Stimulated activated CD4-positive, alpha-beta T cell treated with anti-CD3 and anti-CD28 coated beads, Interleukin-12 subunit alpha, Interleukin-12 subunit beta, amount 100 ng/mL, for 24 hours (primary cell): ENCODE data around the gene METTL27.
A peak's percentile ranks its signal among the peaks of the same experiment; 100 is the strongest.
"Not testable (repeated sequence)": the region's sequence is repeated elsewhere in the genome, so short reads cannot be mapped to it uniquely, and the experiment has no call there.

Source experiments
- DNase-seq, 2 experiments: peaks; one replicate each; pipeline ENCODE4 v3.0.0-alpha.2; 2020; ENCODE audit warnings: low read depth in 2 of 2

Gene METTL27, protein sequence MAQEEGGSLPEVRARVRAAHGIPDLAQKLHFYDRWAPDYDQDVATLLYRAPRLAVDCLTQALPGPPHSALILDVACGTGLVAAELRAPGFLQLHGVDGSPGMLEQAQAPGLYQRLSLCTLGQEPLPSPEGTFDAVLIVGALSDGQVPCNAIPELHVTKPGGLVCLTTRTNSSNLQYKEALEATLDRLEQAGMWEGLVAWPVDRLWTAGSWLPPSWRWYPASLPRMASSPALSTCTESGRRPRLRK

DNA sequence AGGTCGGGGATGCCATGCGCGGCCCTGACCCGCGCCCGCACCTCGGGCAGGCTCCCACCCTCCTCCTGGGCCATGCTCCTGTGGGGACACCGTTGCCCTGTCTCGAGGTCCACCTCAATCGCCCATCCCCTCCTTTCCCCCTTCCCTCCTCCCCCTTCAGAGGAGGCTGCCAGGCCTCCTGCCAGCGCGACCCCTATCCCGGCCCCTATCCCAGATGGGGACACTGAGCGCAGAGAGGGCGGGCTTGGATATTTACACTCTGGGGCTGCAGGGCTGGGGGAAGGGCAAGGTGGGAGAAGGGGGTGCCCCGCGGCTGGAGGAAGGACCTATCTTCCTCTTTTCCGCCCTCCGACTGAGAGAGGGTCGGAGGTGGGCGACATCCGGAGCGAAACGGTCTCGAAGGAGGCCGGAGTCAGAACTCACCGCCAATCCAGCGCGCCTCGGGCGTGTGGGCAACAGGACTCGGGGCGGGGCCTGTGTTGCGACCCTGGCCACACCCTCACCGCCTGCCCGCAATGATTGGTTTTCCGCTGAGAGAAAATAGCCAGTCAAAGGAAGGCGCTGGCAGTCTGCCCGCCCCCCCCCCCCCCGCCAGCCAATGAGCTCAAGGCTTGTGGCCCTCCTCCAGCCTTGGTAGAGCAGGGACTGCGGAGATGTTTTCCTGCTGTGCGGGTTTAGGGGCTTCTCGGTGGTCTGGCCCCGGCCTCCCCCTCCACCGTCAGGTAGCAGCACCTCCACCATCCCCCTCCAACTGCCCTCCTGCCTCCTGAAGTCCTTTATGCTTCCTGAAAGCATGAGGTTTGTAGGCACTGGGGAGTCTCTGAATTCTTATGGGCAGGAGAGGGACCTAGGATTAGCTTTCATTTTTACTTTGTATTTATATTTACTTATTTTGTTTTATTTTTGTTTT is at the start of gene METTL27:
Gene METTL27 (minus strand): TSS at position 450 of the 910 bp plus-strand sequence. CDS start 376 bp downstream, at position 74.
- peak; percentile 76 to 86 for DNase-seq

DNA sequence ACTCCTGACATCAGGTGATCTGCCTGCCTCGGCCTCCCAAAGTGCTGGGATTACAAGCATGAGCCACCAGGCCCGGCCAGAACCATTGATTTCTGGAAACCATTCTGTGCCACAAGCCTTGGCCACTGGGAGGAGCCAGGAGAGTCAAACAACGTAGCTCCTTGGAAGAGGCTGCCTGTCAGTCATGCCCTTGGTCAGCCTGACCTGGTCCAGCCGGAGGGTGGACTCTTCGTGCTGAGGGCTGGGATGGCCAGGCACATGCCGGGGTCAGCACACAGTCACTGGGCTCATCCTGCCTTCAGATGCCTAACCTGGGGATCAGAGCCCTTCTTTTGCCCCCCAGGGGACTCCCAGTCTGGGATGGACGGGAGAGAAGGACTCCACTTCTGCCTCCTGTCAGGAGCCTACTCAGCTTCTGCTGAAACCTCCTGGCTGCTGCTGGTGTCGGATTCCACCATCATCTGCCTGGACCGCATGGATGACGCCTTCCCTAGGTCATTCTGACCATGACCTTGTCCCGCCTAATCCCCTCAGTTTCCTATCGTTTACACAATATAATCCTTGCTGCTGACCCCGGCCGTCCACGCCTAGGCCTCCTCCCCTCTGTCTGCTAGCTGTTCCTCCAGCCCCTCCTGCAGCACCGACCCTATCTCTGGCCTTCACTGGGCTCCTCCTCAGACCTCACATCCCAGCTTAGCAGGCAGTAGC is 49.0 kb upstream of the METTL27 start:
- no peak for DNase-seq

DNA sequence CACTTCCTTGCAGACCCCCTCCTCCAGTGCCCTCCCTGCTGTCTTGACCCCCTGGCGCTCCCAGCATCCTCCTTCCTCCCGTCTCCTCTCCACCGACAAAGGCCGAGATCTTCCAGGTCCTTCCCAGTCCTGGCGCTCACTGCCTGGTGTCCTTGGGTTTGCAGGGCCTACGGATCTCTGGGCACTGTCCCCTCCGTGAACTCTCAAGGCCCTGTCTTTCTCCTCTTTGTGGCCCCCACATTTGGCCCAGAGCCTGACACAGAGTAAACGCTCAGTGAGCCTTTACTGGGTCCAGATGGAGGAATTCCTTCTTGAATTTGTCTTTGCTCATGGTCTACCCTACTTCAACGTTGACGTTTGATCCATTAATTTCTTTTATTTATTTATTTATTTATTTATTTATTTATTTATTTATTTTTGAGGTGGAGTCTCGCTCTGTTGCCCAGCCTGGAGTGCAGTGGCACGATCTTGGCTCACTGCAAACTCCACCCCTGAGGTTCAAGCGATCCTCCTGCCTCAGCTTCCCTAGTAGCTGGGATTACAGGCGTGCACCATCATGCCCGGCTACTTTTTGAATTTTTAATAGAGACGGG is 48.3 kb upstream of the METTL27 start:
- no peak for DNase-seq

DNA sequence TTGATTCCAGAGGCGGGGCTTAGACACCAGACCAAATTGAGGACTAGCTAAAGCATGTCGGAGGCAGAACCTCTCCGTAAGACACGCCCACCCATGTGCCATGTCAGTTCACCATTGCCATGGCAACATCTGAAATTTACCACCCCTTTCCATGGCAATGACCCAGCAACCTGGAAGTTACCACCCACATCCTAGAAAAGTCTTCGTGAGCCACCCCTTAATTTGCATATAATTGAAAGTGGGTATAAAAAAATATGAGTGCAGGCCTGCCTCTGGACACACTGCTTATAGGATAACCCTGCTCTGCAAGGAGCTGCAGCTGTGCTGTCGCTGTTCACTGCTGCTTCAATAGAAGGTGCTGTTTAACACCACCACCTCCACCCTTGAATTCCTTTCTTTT is 46.6 kb upstream of the METTL27 start:
- no peak for DNase-seq

DNA sequence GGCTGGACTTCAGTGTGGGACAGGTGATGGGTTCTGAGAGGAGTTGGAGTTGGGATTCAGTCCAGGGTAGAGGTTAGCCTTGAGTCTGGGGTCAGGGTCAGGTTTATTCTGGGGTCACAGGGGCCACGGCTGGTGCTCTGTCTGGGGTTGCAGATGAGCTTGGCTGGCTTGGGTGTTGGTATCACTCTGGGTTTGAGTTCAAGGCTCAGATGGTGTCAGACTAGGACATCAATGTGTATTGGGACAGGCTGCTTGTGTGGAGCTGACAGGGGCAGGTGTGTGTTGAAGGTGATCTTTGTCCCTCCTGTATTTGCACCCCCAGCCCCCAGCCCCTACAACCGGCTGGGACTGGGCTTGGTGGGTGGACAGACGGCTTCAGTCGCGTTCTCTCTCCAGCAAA is 45.4 kb upstream of the METTL27 start:
- no peak for DNase-seq

DNA sequence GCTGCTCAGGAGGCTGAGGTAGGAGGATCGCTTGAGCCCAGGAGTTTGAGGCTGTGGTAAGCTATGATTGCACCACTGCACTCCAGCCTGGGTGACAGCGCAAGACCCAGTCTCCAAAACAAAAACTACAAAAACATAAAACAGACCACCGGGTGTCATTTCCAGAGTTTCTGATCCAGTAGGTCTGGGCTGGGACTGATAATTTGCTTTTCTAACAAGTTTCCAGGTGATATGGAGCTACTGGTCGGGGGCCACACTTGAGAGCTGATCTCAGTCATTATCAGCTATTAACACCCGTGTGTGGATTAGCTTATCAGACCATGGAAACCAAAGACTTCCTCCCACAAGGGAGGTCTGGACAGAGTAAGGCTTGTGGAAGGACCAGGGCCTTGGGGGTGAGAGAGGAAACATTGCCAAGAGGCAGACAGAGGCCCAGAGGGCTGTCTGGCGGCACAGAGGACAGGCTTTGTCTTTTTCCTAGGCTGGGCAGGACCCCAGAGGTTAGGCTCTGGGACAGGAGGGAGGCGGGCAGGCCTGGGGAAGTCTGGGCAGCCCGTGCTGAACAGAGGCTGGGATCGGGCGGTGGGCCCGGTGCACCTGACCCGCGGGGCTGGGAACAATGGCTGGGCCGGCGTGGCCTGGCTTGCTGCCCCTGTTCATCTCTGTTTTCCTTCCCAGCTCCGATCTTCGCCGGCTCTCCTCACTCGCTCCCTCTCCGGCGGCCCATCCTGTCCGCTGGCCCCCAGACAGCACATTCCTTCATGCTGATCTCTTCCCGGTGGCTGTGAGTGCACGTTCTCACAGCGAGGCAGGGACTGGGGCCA is 43.9 kb upstream of the METTL27 start:
- DNase-seq = no peak

DNA sequence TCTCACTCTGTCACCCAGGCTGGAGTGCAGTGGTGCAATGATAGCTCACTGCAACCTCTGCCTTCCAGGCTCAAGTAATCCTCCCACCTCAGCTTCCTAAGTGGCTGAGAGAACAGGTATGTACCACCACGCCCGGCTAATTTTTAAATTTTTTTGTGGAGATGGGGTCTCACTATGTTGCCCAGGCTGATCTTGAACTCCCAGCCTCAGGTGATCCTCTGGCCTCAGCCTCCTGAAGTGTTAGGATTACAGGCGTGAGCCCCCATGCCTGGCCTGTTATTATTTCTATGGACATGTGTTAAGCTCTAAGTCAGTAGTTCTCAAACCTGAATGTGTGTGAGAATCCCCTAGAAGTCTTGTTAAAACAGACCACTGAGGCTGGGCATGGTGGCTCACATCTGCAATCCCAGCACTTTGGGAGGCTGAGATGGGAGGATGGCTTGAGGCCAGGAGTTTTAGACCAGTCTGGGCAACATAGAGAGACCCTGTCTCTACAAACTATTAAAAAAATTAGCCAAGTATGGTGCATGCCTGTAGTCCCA is 43.2 kb upstream of the METTL27 start:
- DNase-seq = no peak

DNA sequence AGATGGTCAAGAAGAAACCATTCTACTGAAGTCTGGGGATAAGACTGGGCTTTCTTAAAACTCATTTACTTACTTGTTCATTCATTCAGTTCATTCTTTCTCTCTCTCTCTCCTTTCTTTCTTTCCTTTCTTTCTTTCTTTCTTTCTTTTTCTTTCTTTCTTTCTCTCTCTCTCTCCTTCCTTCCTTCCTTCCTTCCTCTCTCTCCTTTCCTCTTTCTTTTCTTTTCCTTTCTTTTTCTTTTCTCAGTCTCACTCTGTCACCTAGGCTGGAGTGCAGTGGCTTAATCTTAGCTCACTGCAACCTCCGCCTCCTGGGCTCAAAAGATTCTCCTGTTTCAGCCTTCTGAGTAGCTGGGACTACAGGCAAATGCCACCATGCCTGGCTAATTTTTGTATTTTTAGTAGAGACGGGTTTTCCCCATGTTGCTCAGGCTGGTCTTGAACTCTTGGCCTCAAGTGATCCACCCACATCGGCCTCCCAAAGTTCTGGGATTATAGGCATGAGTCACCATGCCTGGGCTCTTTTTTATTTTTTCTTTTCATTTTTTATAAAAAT is 42.6 kb upstream of the METTL27 start:
- DNase-seq = not testable (repeated sequence)

DNA sequence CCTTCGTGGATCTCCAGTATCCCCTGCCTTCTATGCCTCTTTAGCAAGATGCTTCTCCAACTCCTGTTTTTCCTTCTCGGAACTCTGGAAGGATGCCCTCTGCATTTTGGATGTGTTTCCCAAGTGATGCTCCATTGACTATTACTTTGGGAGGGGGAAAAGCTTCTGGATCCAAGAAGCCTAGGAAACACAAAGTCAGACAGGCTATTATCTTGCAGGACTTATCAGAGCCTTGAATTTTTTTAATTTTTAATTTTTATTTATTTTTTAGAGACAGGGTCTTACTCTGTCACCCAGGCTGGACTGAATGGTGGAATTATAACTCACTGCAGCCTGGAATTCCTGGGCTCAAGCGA is 39.7 kb upstream of the METTL27 start:
- no peak for DNase-seq

DNA sequence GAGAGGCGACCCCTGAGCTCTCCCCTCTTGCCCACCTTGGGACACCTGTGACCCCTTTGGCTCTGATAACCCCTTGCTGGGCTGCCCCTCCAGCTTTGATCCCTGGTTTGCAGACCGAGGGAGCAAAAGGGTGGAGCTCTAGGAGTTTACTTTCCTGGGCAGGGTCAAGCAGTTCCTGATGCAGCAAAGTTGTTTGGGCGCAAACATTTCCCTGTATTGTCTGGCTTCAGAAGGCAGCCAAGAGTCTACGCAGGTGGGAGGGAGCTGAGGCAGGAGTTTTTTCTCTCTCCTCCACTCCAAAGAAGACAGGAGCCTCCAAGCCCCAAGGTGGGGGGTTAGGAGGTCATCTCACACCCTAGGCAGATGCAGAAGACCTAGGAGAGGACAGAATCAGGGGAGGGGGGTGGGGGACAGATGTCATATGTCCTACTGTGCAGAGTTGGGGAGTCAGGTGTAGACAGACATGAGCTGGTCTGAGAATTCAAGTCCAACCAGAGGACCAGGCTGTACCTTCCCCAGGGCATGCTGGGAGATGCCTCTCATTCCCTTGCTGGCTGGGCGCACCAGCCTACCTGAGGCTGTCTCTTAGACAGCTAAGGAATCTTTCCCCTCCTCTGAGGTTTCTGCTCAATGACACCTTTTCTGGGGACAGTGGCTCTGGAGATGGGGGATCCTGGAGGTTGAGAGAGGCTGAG is 39.2 kb upstream of the METTL27 start:
- no peak for DNase-seq

DNA sequence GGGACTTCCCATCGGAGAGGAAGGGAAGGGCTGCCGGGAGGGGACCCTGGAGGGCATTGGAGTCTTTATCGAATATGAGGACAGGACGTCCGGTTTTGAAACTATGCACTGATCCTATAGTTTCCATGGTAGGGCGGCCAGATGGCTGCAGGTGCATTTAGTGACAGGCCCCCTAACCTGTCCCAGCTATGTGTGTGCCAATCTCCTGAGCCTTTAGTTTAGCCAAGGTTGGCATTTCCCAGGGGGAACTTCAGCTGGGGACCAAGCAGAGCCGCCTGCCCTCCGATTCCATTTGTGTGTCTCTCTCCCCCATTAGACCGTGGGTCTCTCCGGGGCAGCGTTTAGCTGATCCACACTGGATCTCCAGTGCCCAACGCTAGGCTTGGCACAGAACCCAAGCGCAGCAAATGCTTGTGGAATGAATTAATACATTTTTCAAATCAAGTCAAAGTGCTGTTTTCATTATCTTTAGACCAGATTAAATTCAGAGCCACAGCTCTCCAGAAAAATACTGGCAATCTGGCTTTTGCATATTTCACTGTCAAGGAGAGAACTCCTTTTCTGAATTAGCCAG is 38.5 kb upstream of the METTL27 start:
- no peak for DNase-seq

DNA sequence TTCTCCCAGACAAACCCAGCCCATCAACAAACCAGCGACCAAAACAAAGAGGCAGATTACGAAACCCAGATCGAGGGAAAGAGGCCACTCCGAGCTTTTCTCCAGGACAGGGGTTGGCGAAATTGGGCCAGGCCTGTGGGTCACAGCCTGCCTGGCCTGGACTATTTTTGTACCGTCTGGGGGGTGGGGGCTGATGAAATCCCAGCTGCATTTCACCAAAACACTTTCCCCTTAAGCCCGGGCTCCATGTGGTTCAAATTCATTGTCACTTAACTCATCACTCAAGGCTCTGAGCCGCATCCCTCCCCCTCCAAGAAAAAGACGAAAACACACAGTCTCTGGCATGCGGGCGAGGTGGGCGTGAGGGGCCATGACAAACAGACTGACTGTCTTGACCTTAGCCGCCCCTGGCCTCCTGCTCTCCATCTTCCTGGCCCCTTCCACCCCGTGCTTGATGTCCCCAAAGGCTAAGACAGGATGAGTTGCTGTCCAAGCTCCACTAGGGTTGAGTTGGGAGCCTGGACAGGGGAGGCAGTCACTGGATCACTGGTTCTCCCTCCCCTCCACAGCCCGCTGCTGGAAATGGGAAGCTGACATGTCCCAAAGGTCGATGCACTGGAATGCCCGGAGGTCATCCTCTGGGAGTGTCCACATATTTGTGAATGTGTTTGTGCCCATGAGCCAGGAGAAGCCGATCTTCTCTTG is 37.8 kb upstream of the METTL27 start:
- DNase-seq = no peak

DNA sequence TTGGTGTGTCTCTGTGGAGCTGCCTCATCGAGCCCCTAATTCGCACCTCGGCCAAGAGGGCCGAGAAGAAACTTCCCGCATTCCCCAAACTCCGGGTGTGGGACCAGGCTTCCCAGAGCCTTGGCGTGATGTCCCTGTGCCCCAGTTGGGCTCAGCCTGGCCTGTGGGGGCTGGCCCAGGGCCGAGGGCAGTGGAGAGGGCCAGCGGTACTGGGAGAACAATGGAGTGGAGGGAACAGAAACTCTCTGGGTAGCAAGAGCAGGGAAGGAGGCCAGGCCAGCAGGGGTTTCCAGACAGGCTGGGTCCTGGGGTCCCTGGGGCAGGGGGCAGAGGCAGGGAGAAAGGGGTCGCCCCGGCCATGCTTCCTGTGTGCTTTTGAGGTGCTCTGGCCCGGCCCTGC is 34.7 kb upstream of the METTL27 start:
- no peak for DNase-seq

DNA sequence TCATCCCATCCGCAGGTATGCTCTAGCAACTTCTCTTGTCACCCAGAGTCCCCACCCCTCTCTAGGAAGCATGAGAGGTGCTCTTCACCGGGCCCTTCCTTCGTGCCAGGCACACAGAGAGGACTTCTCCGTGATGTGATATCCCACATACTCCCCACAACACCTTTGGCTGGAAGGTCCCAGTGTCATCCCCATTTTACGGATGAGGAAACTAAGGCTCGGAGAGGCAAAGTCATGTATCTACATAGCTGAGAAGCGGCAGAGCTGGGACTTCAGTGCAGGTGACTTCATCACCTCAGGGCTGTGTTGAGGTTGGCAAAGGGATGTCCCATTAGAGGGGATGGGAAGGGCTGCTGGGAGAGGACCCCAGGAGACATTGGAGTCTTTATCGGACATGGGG is 34.0 kb upstream of the METTL27 start:
- no peak for DNase-seq

DNA sequence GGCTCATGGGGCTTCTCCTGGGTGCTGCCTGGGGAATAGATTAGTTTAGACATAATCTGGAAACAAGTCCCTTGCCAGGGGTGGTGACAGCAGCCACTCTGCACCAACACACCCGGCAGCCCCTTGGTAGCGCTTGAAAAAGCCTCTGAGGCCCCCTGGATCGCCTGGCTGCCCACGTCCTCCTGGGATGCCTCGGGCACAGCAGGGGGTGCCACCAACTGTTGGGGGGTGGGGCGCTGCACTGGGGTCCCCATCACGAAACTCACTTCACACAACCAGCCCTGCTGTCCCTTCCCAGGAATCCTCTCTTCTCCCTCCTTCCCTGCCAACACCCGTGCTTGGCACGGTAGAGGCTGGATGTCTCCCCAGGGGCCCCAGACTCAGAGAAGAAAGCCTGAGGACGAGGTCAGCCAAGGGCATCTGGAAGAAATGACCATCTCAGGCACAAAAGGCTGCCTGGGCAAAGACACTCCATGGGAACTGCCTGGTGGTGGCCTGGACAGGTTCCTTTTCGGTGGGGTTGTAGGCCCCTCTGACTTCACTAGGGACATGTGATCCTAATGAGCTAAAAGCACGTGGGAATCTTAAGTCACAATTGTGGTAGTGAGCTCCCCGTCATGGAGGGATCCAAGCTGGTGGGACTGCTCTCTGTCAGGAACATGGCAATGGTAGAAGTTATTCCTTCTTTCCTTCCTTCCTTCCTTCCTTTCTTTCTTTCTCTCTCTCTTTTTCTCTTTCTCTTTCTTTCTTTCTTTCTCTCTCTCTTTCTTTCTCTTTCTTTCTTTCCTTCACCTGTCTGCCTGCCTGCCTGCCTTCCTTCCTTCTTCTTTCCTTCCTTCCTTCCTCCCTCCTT is 30.0 kb upstream of the METTL27 start:
- DNase-seq = no peak

DNA sequence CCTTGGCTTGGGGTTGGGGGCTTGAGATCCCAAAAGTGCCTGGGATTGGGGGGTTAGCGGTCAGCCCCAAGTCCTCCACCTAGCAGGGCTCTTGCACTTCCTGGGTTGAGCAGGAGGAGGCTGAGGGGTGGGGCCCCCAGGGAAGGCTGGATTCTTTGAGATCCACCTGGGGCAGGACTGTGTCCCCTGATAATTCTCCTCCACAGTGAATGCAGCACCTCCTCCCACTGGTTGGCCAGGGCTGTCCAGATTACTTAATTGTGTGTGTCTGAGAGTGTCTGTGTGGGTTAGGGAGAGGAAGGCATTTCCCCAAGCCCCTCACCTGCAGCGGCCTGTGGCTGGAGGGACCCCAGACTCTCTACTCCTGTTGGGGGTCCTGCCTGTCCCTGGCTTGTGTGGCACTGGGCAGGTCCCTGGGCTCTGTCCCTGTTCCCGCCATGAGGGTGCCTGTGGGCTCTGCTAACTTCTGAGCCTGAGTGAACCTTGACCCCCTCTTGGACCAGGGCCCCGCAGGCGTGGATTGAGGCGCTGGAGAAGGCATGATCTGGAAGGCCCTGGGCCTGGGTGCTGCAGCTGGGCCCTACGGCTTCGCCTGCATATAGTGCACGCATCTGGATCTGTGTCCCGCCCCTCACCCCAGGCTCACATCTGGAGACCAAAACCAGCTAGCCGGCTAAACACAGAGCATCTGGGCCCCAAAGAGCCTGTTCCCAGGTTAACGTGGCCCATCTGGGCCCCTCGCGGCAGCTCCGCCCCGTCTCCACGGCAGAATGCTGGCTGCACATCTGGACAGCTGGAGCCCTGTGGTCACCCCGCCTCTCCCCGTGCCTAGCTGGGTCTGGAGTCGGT is 29.1 kb upstream of the METTL27 start:
- no peak for DNase-seq

DNA sequence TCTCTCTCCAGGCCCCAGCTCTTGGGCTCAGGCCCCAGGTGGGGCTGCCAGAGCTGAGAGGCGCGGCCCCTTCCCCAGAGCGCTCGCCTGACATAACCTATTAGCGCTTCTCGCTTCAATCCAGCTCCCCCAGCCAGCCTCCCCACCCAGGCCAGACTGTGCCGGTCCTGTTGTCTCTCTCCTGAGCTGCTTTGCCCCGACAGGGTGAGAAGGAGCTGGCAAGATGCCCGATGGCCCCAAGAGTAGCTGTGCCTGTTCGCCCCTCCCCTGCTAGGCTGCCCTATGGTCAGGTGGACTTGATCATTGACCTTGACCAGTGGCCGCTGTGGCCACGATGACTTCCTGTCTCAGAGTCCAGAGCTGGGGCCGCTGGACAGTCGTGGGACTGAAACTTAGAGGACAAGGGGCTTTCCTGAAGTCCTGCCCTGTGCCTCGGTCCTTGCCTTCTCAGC is 27.8 kb upstream of the METTL27 start:
- DNase-seq = no peak
